Pancreas (tissue), 10 donors: Measurements from ENCODE around the gene SLC38A9. TPM values are rescaled to one million over a fixed set of nuclear protein-coding genes. Genes with fewer than 3 reads are reported as not detected.

Source experiments
- ATAC-seq, 4 donors: fragments of 200-7000 bp; cut with Tn5 transposase; one replicate each; pipeline versions ENCODE4 v1.8.0 to v1.9.1; 2020; ENCODE audit warnings: mild to moderate bottlenecking in 4 of 4, moderate library complexity in 4 of 4
- DNase-seq, 6 donors: peaks; one replicate each; pipeline ENCODE4 v3.0.0-alpha.2; 2020
- FAIRE-seq: peaks from 2 replicates; lab custom pipeline; 2012; peaks lifted over from hg19 to GRCh38; lab: Jason Lieb, UNC
- H3K27ac ChIP-seq, 4 donors: fragments of 200-600 bp; sonication (generic); 1 replicate in 3 of 4; 2 replicates in 1 of 4; pipeline versions ENCODE4 v1.5.0 to v1.8.0; 2020
- H3K27me3 ChIP-seq, 4 donors: fragments of 200-600 bp; one replicate each; pipeline ENCODE4 v1.8.0; 2021
- H3K36me3 ChIP-seq, 3 donors: fragments of 200-600 bp; sonication (generic) in 1 of 3; one replicate each; pipeline versions ENCODE4 v1.5.0 to v1.8.0; 2020 to 2021
- H3K4me1 ChIP-seq, 3 donors: fragments of 200-600 bp; one replicate each; pipeline ENCODE4 v1.8.0; 2021
- H3K4me3 ChIP-seq, 4 donors: fragments of 200-600 bp; sonication (generic) in 2 of 4; one replicate each; pipeline versions ENCODE4 v1.5.0 to v1.8.0; 2020 to 2021
- H3K9me3 ChIP-seq, 4 donors: fragments of 200-600 bp; one replicate each; pipeline ENCODE4 v1.8.0; 2021
- WGBS, 2 donors: extraction: QIAGEN DNeasy Blood & Tissue Kit; methylation state at CpG; one replicate each; pipeline ENCODE4 v1.1.7; 2013; 5-methylcytosine and 5-hydroxymethylcytosine counted together
- intact Hi-C, 3 donors: fragments of 100-400 bp; cut with DNase I; formaldehyde crosslinking; loops; one replicate each; pipeline versions ENCODE4 v1.11.1 to v1.14.2; 2022
- polyA plus RNA-seq, 2 donors: library from polyadenylated mRNA; stranded (reverse); fragments of 200-250 nt; gene quantifications; one replicate each; pipeline ENCODE4 v1.2.3, GENCODE V29; 2013
- total RNA-seq, 6 donors: library from RNA; stranded (reverse); fragmentation: NEBNext Ultra II Directional in 4 of 6; extraction: Animal tissue kit (Norgen Biotek cat#: 25700) in 4 of 6; gene quantifications; one replicate each; pipeline versions ENCODE4 v1.2.1 to v1.2.4, GENCODE V29; 2021 to 2023
- TF ChIP-seq, protein P1 (sequence below), 4 donors: fragments of 200-600 bp; sonication (generic) in 3 of 4; IDR thresholded peaks; one replicate each; pipeline versions ENCODE4 v1.5.0 to v1.8.0; 2021; ENCODE audit warnings: antibody characterized with exemption in 4 of 4
- donor health status: healthy with polysubstance abuse.
- donor health status: DM: no; HTN: no; CAD: no; lungs with moderate emphysema.
- donor health status: DM: no; HTN: no; CAD: no.
- donor health status: control.
- donor health status: control.
- donor health status: Bipolar disorder and iron deficiency.
- donor health status: DM: yes; HTN: yes; CAD: no.
- donor health status: DM: no; HTN: no; CAD: no.
- donor health status: DM: no; HTN: no; CAD: no.
- donor health status: DM: yes; HTN: yes; CAD: no.

The SLC38A9 gene
- total and polyA plus RNA-seq, 8 donors: 9.7 to 27.1 (median 18.7) TPM

DNA sequence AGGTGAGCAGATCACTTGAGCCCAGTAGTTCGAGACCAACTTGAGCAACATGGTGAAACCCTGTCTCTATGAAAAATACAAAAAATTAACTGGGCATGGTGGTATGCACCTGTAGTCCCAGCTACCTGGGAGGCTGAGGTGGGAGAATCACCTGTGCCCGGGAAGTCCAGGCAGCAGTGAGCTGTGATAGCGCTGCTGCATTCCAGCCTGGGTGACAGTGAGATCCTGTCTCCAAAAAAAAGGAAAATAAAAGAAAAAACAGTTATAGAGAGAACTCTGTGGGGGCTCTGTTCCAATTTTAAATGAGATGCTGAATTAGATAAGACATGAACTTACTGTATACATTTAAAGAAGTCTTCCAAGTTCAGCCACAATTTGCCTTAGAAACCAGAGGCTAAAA is 44.2 kb downstream of the SLC38A9 start:
- H3K36me3 ChIP-seq: peaks cover 0 to 6% (median 0%) of the 10 kb centered on the region in 3 donors
- H3K4me1 ChIP-seq: no peaks in the 10 kb centered on the region
- no peaks in the 10 kb centered on the region for H3K27me3 ChIP-seq
- no peaks in the 10 kb centered on the region for H3K9me3 ChIP-seq
- 95 to 96% methylated on average over 3 of the region's 3 CpGs for WGBS, 2 donors
- DNase-seq: no peak
- no peak for ATAC-seq
- no peak overlapping the region for H3K27ac ChIP-seq
- intact Hi-C loops: no loop called here
- no peak overlapping the region for H3K4me3 ChIP-seq
- no peak for FAIRE-seq
- TF ChIP-seq, protein P1, sequence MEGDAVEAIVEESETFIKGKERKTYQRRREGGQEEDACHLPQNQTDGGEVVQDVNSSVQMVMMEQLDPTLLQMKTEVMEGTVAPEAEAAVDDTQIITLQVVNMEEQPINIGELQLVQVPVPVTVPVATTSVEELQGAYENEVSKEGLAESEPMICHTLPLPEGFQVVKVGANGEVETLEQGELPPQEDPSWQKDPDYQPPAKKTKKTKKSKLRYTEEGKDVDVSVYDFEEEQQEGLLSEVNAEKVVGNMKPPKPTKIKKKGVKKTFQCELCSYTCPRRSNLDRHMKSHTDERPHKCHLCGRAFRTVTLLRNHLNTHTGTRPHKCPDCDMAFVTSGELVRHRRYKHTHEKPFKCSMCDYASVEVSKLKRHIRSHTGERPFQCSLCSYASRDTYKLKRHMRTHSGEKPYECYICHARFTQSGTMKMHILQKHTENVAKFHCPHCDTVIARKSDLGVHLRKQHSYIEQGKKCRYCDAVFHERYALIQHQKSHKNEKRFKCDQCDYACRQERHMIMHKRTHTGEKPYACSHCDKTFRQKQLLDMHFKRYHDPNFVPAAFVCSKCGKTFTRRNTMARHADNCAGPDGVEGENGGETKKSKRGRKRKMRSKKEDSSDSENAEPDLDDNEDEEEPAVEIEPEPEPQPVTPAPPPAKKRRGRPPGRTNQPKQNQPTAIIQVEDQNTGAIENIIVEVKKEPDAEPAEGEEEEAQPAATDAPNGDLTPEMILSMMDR (IDR thresholded peaks at IDR 0.05): no peak

DNA sequence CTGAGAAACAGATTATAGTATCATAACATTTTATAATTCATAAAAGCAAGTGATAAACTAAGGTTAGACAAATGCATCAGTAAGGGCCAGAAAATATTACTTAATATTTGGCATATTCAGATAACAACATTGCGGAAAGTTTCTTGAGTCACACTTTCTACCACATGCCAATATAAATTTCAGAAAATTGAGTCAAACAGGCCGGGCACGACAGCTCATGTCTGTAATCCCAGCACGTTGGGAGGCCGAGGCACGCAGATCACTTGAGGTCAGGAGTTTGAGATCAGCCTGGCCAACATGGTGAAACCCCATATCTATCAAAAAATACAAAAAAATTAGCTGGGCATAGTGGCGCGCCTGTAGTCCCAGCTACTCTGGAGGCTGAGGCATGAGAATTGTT is 47.1 kb downstream of the SLC38A9 start:
- ATAC-seq (no peak), FAIRE-seq (no peak), DNase-seq (no peak)
- Histone ChIP-seq H3K4me3 (no peak overlapping the region), H3K9me3 (no peaks in the 10 kb centered on the region), H3K4me1 (no peaks in the 10 kb centered on the region), H3K27me3 (no peaks in the 10 kb centered on the region), H3K27ac (no peak overlapping the region), H3K36me3 (peaks cover 0 to 6% (median 0%) of the 10 kb centered on the region in 3 donors)
- TF ChIP-seq, protein P1 (IDR thresholded peaks at IDR 0.05): no peak
- intact Hi-C loops: no loop called here
- 87 to 94% methylated on average over 8 of the region's 8 CpGs for WGBS, 2 donors

DNA sequence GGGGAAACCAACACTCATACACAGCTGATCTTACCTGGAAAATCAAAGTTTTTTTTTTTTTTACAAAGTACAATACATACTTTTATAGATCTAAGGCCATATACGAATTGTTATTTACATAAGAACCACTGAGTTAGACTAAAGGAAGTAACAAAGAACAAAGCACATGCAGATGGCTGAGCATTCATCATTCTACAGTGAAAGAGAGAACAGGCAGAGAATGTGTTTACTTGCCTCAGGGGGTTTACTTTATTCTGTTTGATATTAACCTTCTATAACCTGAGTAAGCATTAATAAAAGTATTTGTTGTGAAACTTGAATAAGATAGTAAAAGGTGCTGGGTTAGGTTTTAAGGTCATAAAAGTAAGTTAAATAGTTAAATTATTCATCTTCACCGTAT is 54.7 kb downstream of the SLC38A9 start:
- Histone ChIP-seq H3K27ac (peak overlapping the region in 1 of 4 donors; percentile 5), H3K27me3 (no peaks in the 10 kb centered on the region), H3K9me3 (no peaks in the 10 kb centered on the region), H3K4me1 (no peaks in the 10 kb centered on the region), H3K4me3 (no peak overlapping the region), H3K36me3 (no peaks in the 10 kb centered on the region)
- ATAC-seq (peak in 2 of 4 donors; percentile 56 to 66), DNase-seq (no peak), FAIRE-seq (peak; percentile 41)
- intact Hi-C loops: no loop called here
- TF ChIP-seq, protein P1 (IDR thresholded peaks at IDR 0.05): no peak
- 52 to 55% methylated on average over 2 of the region's 2 CpGs for WGBS, 2 donors

DNA sequence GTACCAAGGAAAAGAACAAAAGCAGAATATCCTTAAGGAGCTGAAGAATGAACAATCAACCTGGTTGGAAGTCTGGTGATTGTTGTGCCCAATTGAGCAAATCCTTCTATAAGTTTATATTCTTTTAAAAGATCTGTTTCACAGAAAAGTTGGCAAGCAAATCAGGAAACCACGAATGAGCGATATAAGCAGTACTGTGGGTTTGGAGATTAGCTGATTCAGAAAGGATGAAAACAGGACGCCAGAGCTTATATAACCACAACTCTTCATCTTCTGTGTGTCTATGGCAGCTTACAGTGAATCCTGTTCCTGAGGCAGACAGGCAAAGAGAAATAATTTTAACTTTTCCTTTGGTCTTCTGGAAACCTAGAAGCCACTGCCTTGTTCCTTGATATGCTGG is 61.7 kb downstream of the SLC38A9 start:
- intact Hi-C loops: no loop called here
- H3K27ac ChIP-seq: no peak overlapping the region
- WGBS, 2 donors: 61% methylated on average over 3 of the region's 3 CpGs
- H3K27me3 ChIP-seq: no peaks in the 10 kb centered on the region
- TF ChIP-seq, protein P1 (IDR thresholded peaks at IDR 0.05): no peak
- ATAC-seq (no peak), DNase-seq (no peak), FAIRE-seq (no peak)
- H3K4me1 ChIP-seq: no peaks in the 10 kb centered on the region
- H3K9me3 ChIP-seq: no peaks in the 10 kb centered on the region
- no peaks in the 10 kb centered on the region for H3K36me3 ChIP-seq
- H3K4me3 ChIP-seq: no peak overlapping the region

DNA sequence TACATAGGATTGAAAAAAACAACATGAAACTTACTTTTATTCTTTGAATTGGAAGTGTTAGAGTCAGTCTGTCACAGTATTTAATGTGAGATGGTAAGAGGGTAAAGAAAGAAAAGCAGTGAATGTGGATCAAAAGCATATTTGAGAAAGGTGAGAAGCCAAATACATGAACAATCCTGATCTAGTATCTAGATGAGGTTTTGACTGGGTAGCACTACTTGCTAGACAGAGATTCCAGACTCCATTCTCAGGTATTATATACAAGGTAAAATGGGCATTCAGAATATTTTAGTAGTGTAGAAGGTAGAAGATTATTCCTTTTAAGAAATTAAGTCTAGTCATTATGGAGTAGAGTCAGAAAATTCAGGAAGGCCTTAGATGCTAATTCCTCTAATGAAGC is 62.2 kb downstream of the SLC38A9 start:
- Histone ChIP-seq H3K4me3 (no peak overlapping the region), H3K4me1 (no peaks in the 10 kb centered on the region), H3K27me3 (no peaks in the 10 kb centered on the region), H3K27ac (no peak overlapping the region), H3K9me3 (no peaks in the 10 kb centered on the region), H3K36me3 (no peaks in the 10 kb centered on the region)
- FAIRE-seq: no peak
- no peak for DNase-seq
- intact Hi-C loops: no loop called here
- no peak for ATAC-seq
- TF ChIP-seq, protein P1 (IDR thresholded peaks at IDR 0.05): no peak
